GM21723 (cell line): Measurements from ENCODE around the gene PSRC1.

Source experiments
- ATAC-seq: cut with Tn5 transposase; IDR thresholded peaks from one replicate; pipeline ENCODE4 v1.9.1; 2021; ENCODE audit warnings: mild to moderate bottlenecking, moderate library complexity; ENCODE audit not compliant: unreplicated experiment

Gene PSRC1

DNA sequence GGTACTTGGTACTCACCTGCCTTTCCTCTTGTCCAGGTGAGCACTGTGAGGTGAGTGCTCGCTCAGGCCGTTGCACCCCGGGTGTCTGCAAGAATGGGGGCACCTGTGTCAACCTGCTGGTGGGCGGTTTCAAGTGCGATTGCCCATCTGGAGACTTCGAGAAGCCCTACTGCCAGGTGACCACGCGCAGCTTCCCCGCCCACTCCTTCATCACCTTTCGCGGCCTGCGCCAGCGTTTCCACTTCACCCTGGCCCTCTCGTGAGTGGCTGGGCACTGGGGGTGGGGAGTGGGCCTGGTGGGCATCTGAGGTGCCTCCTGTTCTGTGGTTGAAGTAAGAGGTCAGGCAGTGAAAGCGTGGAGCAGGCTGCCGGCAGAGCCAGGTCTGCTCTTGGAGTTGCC is 21.9 kb downstream of the PSRC1 start:
- ATAC-seq = no peak

DNA sequence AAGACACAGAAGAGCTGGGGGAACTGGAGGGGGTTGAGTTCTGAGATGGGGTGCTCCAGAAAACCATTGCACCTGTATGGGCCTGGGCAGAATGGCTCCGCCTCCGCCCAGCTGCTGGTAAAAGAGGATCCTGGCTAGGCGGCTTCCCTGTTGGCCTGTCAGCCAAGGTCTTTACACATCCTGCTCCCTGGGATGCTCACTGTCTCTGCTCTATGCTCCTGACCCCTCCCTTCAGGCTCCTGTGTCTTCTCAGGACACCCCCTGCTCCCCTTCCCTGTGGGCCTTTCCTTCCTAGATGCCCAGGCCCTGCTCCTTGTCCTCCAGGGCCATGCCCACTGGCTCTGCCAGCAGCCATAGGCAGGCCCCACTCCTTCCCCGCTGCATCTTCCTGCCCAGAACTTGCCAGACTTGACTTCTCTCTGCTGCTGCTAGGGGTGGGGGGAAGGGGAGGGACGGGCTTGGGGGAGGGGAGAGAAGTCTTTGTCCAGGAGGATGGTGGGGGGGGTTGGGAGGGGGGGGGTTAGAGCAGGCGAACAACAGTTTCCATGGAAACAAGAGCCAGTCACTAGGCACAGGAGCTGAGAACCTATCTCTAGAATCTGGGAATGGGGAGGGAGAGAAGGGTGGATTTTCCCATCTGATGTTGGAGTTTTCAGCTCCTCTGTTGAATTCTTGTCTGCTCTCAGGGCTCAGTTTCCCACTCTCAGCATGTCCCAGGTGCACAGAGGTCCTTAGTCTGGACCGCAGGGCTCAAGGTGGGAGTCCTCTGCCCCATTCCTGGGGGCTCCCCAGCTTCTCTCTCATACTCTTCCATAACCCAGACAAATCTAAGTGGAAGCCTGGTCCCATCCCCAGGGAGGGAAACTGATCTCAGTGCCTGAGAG is 23.0 kb downstream of the PSRC1 start:
- ATAC-seq = no peak

DNA sequence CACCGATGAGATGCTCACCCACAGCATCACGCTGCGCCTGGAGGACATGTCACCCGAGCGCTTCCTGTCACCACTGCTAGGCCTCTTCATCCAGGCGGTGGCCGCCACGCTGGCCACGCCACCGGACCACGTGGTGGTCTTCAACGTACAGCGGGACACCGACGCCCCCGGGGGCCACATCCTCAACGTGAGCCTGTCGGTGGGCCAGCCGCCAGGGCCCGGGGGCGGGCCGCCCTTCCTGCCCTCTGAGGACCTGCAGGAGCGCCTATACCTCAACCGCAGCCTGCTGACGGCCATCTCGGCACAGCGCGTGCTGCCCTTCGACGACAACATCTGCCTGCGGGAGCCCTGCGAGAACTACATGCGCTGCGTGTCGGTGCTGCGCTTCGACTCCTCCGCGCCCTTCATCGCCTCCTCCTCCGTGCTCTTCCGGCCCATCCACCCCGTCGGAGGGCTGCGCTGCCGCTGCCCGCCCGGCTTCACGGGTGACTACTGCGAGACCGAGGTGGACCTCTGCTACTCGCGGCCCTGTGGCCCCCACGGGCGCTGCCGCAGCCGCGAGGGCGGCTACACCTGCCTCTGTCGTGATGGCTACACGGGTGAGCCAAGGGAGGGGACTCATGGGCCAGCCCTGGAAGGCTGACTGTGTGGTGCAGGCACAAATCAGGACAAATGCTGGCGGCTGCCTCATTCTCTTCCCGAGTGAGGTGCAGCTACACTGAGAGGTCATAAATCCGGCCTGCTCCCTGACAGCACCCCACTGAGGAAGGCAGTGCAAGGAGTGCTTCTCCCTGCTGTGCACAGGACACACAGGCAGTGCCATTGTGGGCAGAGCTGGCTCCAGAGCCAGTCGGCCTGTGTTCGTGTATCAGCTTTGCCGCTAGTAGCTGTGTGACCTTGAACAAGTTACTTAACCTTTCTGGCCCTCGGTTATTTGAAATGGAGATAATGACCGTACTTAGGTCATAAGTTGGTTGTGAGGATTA is 24.2 kb downstream of the PSRC1 start:
- ATAC-seq = no peak

DNA sequence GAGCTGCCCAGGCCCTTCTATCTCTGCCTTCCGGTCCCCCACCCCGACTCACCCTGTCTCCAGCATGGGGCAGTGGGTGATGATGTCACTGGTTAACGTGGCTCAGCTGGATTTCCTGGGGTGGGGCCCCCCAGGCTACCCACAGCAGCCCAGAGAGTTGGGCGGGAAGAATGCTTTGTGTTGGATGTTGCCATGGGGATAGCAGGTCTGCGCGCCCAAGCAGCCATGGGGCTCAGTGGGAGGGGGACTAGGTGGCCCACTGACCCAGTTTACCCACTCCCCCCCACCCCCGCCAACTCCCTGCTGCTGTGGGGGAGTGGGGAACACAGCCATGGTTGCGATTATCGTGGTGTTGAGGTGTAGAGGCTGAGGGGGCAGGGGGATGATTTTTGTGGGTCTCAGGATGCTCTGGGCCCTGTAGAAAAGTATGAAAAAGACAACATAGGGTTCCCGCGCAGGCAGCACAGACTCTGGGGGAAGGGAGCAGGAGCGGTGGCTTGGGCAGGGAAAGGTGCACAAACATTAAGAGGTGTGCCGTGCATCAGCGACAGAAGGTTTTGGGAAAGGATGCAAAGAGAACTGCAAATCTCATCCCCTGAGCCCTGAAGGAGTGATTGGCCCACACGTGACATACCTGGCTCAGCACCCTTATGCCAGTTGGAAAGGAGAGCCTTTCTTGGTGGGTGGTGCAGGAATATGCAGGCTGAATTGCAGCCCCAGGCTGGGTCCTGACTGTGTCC is 25.1 kb downstream of the PSRC1 start:
- no peak for ATAC-seq

DNA sequence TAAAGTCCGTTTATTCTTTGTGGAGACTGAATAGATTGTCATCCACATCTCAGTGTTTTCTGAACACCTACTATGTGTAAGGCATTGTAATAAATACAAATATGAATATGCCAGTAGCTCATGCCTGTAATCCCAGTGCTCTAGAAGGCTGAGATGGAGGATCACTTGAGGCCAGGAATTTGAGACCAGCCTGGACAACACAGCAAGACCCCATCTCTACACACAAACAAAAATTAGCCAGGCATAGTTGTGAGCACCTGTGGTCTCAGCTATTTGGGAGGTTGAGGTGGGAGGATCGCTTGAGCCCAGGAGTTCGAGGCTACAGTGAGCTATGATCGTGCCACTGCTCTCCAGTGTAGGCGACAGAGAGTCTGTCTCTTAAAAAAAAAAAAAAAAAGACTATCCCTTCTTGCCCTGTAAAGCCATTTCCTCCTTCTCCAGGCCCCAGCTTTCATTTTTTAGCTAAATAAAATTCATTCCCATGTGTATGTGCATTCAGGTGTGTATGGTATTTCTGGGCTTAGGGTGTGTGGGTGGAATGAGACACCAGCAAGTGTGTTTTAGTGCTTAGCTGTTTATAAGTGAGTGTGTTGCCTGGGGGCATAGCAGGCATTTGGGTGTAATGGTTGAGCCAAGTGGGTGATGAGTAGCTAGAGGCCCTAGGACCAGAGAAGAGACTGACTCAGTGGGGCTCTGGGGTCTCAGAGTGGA is 25.8 kb downstream of the PSRC1 start:
- no peak for ATAC-seq

- ATAC-seq = no peak
These were observed 26.9 kb downstream of the PSRC1 start for GRCh38 chr1:109256085-109256484.

DNA sequence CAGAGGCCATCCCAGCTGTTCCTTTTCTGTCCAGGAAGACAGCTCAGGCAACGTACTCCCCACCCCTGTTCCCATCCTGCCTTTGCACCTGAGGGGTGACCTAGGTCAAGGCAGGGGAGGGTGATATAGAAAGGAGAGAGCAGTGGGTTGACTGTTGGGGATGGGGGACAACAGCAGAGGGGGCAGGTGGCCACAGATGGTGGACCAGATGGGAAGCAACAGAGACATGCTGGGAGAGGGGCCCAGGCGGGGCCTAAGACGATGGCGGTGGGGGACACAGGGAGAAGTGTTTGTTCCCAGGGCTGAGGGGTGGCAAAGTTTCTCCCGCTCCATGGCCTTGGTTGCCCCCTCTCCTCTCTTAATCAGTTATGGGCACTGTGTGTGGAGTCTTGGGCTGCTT is 27.3 kb downstream of the PSRC1 start:
- ATAC-seq = no peak

GRCh38 chr1:109255097-109255651 is 27.8 kb downstream of the PSRC1 start:
- ATAC-seq = no peak

DNA sequence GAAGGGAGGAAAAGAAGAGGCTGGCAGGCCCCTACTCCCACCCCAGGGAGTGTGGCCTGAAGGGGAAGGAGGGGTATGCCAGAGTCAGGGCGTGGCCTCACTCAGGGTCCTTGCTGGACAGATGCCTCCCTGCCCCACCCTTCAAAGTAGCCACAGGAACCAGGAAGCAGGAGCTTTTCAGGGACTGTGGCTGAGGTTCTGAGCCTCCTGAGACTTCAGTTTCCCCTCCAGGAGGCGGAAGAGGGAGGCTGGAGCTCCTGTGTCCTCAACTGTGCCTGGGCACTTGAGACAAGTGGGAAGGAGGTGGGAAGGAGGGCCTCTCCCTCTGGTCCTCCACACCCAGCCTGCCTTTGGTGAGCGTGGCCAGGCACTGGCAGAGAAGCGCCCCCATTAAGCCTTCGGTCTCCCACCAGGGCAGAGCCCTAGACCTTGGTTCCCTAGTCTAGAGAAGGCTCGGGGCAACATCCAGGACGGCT is 28.3 kb downstream of the PSRC1 start:
- ATAC-seq = no peak

DNA sequence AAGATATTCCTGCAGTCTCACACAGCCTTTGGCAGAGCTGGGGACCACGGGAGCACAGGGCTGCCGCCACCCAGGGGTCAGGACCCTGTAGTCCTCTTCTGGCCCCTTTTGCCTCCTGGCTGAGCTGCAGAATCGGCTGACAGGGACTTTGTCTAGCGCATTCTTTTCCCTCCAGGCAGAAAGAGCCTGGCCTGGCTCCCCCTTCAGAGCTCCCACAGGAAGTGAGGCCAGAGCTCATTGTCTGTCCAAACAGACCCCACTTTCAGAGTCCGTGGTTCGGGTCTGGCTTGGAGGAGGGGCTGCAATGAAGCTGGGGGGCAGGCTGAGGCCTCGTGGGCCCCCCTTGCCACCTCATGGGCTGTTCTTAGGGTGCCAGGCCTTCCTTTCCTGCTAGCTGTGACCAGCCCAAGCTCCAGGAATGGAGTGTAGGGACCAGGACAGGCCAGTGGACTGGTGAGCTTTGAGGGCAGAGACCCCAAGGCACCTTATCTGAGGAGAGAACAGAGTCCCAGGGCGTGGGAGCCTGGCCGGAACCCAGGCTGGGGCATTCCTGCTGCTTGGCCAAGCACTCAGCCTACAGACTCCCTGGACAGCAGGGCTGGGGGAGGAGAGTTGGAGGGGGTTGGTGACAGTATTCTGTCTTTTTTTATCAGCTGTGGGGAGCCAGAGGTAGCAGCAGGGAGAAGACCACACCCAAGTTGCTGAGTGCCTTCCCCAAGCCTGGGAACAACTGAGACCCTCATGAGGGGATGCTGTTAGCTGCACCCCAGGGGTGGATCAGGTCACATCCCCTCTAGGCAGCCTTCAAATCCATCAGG is 28.9 kb downstream of the PSRC1 start:
- no peak for ATAC-seq

- ATAC-seq = no peak
These were observed 29.8 kb downstream of the PSRC1 start for GRCh38 chr1:109252893-109253802.

- no peak for ATAC-seq
These were observed 30.6 kb downstream of the PSRC1 start for GRCh38 chr1:109252167-109252892.

DNA sequence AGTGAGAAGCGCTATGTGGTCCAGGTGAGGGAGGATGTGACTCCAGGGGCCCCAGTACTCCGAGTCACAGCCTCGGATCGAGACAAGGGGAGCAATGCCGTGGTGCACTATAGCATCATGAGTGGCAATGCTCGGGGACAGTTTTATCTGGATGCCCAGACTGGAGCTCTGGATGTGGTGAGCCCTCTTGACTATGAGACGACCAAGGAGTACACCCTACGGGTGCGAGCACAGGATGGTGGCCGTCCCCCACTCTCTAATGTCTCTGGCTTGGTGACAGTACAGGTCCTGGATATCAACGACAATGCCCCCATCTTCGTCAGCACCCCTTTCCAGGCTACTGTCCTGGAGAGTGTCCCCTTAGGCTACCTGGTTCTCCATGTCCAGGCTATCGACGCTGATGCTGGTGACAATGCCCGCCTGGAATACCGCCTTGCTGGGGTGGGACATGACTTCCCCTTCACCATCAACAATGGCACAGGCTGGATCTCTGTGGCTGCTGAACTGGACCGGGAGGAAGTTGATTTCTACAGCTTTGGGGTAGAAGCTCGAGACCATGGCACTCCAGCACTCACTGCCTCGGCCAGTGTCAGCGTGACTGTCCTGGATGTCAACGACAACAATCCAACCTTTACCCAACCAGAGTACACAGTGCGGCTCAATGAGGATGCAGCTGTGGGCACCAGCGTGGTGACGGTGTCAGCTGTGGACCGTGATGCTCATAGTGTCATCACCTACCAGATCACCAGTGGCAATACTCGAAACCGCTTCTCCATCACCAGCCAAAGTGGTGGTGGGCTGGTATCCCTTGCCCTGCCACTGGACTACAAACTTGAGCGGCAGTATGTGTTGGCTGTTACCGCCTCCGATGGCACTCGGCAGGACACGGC is 31.4 kb downstream of the PSRC1 start:
- ATAC-seq = no peak

GRCh38 chr1:109250454-109251276 is 32.3 kb downstream of the PSRC1 start:
- ATAC-seq = no peak

DNA sequence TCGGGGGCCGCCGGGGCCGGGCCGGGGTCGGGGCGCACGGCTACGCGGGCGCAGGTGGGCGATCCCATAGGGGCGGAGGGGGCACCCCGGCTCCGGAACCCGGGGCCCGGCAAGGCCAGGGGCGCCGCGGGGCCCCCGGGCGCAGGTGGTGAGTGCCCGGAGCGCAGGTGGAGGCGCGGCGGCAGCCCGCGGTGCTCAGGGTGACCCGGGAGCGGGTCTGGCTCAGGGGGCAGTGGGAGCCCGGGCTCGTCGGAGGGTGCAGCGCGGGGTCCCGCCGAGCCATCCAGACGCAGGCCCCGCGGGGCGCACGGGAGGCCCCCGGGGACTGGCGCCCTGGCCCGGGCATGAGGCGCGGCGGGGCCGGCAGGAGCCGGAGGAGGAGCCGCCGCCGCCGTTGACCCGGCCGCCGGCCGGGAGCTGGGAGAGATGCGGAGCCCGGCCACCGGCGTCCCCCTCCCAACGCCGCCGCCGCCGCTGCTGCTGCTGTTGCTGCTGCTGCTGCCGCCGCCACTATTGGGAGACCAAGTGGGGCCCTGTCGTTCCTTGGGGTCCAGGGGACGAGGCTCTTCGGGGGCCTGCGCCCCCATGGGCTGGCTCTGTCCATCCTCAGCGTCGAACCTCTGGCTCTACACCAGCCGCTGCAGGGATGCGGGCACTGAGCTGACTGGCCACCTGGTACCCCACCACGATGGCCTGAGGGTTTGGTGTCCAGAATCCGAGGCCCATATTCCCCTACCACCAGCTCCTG is 33.1 kb downstream of the PSRC1 start:
- peak; percentile 41 for ATAC-seq
